SK-N-SH treated with all-trans-retinoic acid at 6 μM for 48 hours (cell line): ENCODE measurements around the gene TNFRSF18.

Experiments
- ATAC-seq: fragments of 200-7000 bp; cut with Tn5 transposase; 3 replicates; pipeline ENCODE4 v1.9.1; 2020; ENCODE audit warnings: mild to moderate bottlenecking, moderate library complexity
- ARNTL ChIP-seq: fragments of 450-650 bp; formaldehyde crosslinking; IDR thresholded peaks from 2 replicates; pipeline ENCODE4 v1.5.0; 2020; ENCODE audit warnings: low read depth, mild to moderate bottlenecking, moderate library complexity, borderline replicate concordance
- BACH2 ChIP-seq: fragments of 250-450 bp; sonication (Bioruptor Pico); IDR thresholded peaks from 2 replicates; pipeline ENCODE4 v1.9.0; 2021; ENCODE audit warnings: mild to moderate bottlenecking, borderline replicate concordance
- CSDC2 ChIP-seq: fragments of 250-450 bp; sonication (Bioruptor Pico); IDR thresholded peaks from 2 replicates; pipeline ENCODE4 v1.5.0; 2020; ENCODE audit warnings: mild to moderate bottlenecking, moderate library complexity
- ESRRG ChIP-seq: fragments of 250-450 bp; sonication (Bioruptor Pico); IDR thresholded peaks from 2 replicates; pipeline ENCODE4 v1.6.1; 2021; ENCODE audit warnings: mild to moderate bottlenecking
- GLIS3 ChIP-seq: fragments of 250-450 bp; sonication (Bioruptor Pico); IDR thresholded peaks from 2 replicates; pipeline ENCODE4 v1.5.0; 2020; ENCODE audit warnings: mild to moderate bottlenecking, moderate library complexity
- ISL1 ChIP-seq: fragments of 250-450 bp; sonication (Bioruptor Pico); IDR thresholded peaks from 2 replicates; pipeline ENCODE4 v2.1.2; 2022; ENCODE audit warnings: mild to moderate bottlenecking, moderate library complexity
- OSR1 ChIP-seq: fragments of 250-450 bp; sonication (Bioruptor Pico); IDR thresholded peaks from 2 replicates; pipeline ENCODE4 v1.8.0; 2022; ENCODE audit warnings: moderate library complexity, mild to moderate bottlenecking, inconsistent platforms
- PPARA ChIP-seq: fragments of 250-450 bp; sonication (Bioruptor Pico); IDR thresholded peaks from 2 replicates; pipeline ENCODE4 v1.5.0; 2020; ENCODE audit warnings: mild to moderate bottlenecking, borderline replicate concordance
- RARB ChIP-seq: fragments of 250-450 bp; sonication (Bioruptor Pico); IDR thresholded peaks from 2 replicates; pipeline ENCODE4 v1.8.0; 2021; ENCODE audit warnings: mild to moderate bottlenecking, moderate library complexity
- SNAI2 ChIP-seq: fragments of 250-450 bp; sonication (Bioruptor Pico); IDR thresholded peaks from 2 replicates; pipeline ENCODE4 v1.5.0; 2020; ENCODE audit warnings: mild to moderate bottlenecking, moderate library complexity
- TCF4 ChIP-seq: fragments of 250-450 bp; sonication (Bioruptor Pico); IDR thresholded peaks from 2 replicates; pipeline ENCODE4 v1.8.0; 2021; ENCODE audit warnings: mild to moderate bottlenecking, moderate library complexity, borderline replicate concordance
- TOX ChIP-seq: fragments of 250-450 bp; sonication (Bioruptor Pico); IDR thresholded peaks from 2 replicates; pipeline ENCODE4 v1.8.0; 2021; ENCODE audit warnings: mild to moderate bottlenecking, moderate library complexity, borderline replicate concordance
- ZC3H10 ChIP-seq: fragments of 250-450 bp; sonication (Bioruptor Pico); IDR thresholded peaks from 2 replicates; pipeline ENCODE4 v1.5.1; 2021; ENCODE audit warnings: mild to moderate bottlenecking, moderate library complexity
- ZFP3 ChIP-seq: fragments of 250-450 bp; sonication (Bioruptor Pico); IDR thresholded peaks from 2 replicates; pipeline ENCODE4 v1.5.0; 2020; ENCODE audit warnings: mild to moderate bottlenecking, moderate library complexity
- ZFP30 ChIP-seq: fragments of 450-650 bp; formaldehyde crosslinking; IDR thresholded peaks from 2 replicates; pipeline ENCODE4 v1.5.0; 2022; ENCODE audit warnings: mild to moderate bottlenecking, moderate library complexity
- ZNF565 ChIP-seq: fragments of 450-650 bp; formaldehyde crosslinking; conservative IDR thresholded peaks from 2 replicates; pipeline ENCODE4 v1.5.0; 2020; ENCODE audit warnings: low read depth, mild to moderate bottlenecking, moderate library complexity
- ZNF70 ChIP-seq: fragments of 450-650 bp; formaldehyde crosslinking; IDR thresholded peaks from 2 replicates; pipeline ENCODE4 v1.5.0; 2020; ENCODE audit warnings: mild to moderate bottlenecking, moderate library complexity
- ZNF8 ChIP-seq: fragments of 450-650 bp; formaldehyde crosslinking; IDR thresholded peaks from 2 replicates; pipeline ENCODE4 v1.5.0; 2020; ENCODE audit warnings: mild to moderate bottlenecking, moderate library complexity
- TF ChIP-seq, protein P1 (sequence below): fragments of 250-450 bp; sonication (Bioruptor Pico); IDR thresholded peaks from 2 replicates; pipeline ENCODE4 v1.5.1; 2020; ENCODE audit warnings: low read depth, mild to moderate bottlenecking, moderate library complexity
- TF ChIP-seq, protein P2 (sequence below): fragments of 250-450 bp; sonication (Bioruptor Pico); IDR thresholded peaks from 2 replicates; pipeline ENCODE4 v1.8.0; 2020; ENCODE audit warnings: mild to moderate bottlenecking, moderate library complexity, borderline replicate concordance
- TF ChIP-seq, protein P3 (sequence below): fragments of 250-450 bp; sonication (Bioruptor Pico); IDR thresholded peaks from 2 replicates; pipeline ENCODE4 v1.8.0; 2021; ENCODE audit warnings: low read depth, mild to moderate bottlenecking, moderate library complexity, borderline replicate concordance
- TF ChIP-seq, protein P4 (sequence below): fragments of 250-450 bp; sonication (Bioruptor Pico); IDR thresholded peaks from 2 replicates; pipeline ENCODE4 v1.5.0; 2020; ENCODE audit warnings: mild to moderate bottlenecking, moderate library complexity

TNFRSF18 gene

DNA sequence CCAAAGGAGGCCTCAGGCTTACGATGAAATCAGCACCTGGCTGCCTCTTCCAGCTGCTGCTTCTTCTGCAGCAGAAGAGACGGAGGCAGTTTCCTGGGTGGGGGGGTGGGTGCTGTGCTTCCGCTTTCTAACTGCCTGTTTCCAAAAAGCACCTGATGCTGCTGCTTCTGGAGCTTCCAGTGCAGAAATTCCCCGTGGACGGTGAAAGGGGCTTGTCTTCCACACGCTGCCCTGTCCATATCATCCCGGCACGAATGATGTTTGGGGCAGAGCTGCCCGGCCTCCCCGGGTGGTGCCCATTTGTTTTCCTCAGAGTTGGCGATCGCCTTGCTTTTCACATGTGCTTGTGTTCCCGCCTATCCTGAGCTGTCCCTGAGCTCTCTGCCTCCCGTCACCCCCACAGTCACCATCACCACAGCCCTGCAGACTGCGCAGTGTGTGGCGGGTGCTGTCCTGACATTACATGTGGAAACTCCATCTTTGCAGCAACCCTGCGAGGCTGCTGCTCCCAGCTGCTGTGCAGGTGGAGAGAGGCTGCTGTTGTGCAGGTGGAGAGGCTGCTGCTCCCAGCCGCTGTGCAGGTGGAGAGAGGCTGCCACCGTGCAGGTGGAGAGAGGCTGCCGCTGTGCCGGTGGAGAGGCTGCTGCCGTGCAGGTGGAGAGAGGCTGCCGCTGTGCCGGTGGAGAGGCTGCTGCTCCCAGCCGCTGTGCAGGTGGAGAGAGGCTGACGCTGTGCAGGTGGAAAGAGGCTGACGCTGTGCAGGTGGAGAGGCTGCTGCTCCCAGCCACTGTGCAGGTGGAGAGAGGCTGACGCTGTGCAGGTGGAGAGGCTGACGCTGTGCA, 30.9 kb downstream of the TNFRSF18 start:
- no peak for TF ChIP-seq TCF4 (CRISPR knock-in tag)
- TF ChIP-seq TOX (CRISPR knock-in tag): no peak
- TF ChIP-seq GLIS3 (CRISPR knock-in tag): no peak
- no peak for TF ChIP-seq ZNF8 (CRISPR knock-in tag)
- no peak for ATAC-seq

DNA sequence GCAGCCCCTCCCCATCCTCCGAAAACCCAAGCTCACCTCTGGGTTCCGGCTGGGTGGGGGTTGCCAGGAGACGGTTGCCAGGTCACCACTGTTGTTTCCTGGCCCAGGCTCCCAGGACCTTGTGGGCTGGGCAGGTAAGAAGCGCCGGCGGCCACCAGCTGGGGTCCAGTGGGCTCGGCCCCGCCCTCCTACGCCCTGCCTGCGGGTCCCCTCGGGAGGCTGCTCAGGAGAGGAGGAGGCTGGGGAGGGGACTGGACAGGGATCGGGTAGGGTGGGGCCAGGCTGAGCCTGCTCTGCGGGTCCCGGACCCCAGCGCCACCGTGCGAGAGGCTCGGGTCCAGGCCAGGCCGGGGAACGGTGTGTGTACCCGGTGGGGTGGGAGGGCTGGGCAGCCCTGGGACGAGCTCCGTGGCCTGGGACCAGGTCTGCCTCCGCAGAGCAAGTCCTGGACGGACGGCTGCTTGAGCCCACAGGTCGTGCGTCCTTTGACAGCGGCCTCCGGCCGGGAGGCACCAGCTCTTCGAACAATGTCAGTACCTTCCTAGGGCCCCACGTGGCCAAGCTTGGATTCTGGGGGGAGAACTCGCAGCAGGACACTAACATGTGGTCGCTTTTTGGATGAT, 32.5 kb downstream of the TNFRSF18 start, which contains the start of gene TTLL10:
TTLL10 (plus strand) TSS at position 88 of the 623 bp plus-strand sequence. CDS start 5,336 bp downstream, outside the sequence.
- no peak for ATAC-seq
- TF ChIP-seq GLIS3 (CRISPR knock-in tag): no peak
- no peak for TF ChIP-seq ZNF8 (CRISPR knock-in tag)
- TF ChIP-seq PPARA (CRISPR knock-in tag): no peak
- TF ChIP-seq RARB: no peak
- TF ChIP-seq, protein P1, sequence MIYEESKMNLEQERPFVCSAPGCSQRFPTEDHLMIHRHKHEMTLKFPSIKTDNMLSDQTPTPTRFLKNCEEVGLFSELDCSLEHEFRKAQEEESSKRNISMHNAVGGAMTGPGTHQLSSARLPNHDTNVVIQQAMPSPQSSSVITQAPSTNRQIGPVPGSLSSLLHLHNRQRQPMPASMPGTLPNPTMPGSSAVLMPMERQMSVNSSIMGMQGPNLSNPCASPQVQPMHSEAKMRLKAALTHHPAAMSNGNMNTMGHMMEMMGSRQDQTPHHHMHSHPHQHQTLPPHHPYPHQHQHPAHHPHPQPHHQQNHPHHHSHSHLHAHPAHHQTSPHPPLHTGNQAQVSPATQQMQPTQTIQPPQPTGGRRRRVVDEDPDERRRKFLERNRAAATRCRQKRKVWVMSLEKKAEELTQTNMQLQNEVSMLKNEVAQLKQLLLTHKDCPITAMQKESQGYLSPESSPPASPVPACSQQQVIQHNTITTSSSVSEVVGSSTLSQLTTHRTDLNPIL (CRISPR knock-in tag): no peak
- no peak for TF ChIP-seq CSDC2
- TF ChIP-seq, protein P2, sequence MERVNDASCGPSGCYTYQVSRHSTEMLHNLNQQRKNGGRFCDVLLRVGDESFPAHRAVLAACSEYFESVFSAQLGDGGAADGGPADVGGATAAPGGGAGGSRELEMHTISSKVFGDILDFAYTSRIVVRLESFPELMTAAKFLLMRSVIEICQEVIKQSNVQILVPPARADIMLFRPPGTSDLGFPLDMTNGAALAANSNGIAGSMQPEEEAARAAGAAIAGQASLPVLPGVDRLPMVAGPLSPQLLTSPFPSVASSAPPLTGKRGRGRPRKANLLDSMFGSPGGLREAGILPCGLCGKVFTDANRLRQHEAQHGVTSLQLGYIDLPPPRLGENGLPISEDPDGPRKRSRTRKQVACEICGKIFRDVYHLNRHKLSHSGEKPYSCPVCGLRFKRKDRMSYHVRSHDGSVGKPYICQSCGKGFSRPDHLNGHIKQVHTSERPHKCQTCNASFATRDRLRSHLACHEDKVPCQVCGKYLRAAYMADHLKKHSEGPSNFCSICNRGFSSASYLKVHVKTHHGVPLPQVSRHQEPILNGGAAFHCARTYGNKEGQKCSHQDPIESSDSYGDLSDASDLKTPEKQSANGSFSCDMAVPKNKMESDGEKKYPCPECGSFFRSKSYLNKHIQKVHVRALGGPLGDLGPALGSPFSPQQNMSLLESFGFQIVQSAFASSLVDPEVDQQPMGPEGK (CRISPR knock-in tag): no peak
- TF ChIP-seq BACH2 (CRISPR knock-in tag): no peak
- TF ChIP-seq ZNF565 (CRISPR knock-in tag): no peak
- no peak for TF ChIP-seq ZNF70 (CRISPR knock-in tag)
- TF ChIP-seq TCF4 (CRISPR knock-in tag): no peak
- no peak for TF ChIP-seq OSR1
- TF ChIP-seq ISL1: no peak
- no peak for TF ChIP-seq TOX (CRISPR knock-in tag)
- TF ChIP-seq ZFP3 (CRISPR knock-in tag): no peak
- TF ChIP-seq SNAI2: no peak
- no peak for TF ChIP-seq ESRRG
- TF ChIP-seq, protein P3, sequence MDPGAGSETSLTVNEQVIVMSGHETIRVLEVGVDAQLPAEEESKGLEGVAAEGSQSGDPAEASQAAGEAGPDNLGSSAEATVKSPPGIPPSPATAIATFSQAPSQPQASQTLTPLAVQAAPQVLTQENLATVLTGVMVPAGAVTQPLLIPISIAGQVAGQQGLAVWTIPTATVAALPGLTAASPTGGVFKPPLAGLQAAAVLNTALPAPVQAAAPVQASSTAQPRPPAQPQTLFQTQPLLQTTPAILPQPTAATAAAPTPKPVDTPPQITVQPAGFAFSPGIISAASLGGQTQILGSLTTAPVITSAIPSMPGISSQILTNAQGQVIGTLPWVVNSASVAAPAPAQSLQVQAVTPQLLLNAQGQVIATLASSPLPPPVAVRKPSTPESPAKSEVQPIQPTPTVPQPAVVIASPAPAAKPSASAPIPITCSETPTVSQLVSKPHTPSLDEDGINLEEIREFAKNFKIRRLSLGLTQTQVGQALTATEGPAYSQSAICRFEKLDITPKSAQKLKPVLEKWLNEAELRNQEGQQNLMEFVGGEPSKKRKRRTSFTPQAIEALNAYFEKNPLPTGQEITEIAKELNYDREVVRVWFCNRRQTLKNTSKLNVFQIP (CRISPR knock-in tag): no peak
- no peak for TF ChIP-seq ZFP30 (CRISPR knock-in tag)
- no peak for TF ChIP-seq ZC3H10 (CRISPR knock-in tag)

DNA sequence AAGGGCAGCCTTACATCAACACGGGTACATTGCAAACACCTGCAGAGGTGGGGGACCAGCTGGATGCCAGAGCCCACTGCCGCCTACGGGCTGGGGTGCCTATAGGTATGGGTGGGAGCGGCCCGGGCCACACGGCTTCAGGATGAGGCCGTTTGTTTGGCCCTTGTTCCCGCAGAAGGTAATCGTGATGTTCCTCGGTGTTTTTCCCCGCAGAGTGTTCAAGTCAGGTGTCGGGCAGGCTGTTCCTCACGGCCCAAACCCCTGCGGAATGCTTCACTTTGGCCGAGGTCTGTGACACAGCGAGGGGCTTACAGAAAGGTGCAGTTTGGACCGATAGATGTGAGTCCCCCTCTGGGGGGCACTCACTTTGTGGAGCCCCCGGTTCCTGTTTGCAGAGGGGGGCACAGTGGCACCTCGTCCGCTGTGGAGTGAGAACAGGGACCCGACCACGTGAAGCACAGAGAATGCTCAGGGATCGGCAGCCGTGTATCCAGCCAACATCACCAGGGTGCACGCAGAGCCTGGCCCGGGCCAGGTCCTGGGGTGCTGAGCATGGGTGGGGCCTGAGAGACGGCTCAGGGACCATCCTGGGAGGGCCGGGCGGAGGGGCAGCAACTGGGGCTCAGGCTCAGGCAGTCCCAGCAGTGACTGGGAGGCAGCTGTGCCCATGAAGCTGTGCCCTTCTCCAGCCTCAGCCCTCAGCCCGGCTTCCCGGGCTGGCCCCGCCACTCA, 33.2 kb downstream of the TNFRSF18 start:
- no peak for ATAC-seq
- TF ChIP-seq GLIS3 (CRISPR knock-in tag) (no peak), OSR1 (no peak), ZC3H10 (CRISPR knock-in tag) (no peak), TOX (CRISPR knock-in tag) (no peak), CSDC2 (no peak), ARNTL (CRISPR knock-in tag) (no peak), PPARA (CRISPR knock-in tag) (no peak), ZNF8 (CRISPR knock-in tag) (no peak), RARB (no peak)
- TF ChIP-seq, protein P3 (CRISPR knock-in tag): no peak
- TF ChIP-seq, protein P1 (CRISPR knock-in tag): no peak
- TF ChIP-seq, protein P4, sequence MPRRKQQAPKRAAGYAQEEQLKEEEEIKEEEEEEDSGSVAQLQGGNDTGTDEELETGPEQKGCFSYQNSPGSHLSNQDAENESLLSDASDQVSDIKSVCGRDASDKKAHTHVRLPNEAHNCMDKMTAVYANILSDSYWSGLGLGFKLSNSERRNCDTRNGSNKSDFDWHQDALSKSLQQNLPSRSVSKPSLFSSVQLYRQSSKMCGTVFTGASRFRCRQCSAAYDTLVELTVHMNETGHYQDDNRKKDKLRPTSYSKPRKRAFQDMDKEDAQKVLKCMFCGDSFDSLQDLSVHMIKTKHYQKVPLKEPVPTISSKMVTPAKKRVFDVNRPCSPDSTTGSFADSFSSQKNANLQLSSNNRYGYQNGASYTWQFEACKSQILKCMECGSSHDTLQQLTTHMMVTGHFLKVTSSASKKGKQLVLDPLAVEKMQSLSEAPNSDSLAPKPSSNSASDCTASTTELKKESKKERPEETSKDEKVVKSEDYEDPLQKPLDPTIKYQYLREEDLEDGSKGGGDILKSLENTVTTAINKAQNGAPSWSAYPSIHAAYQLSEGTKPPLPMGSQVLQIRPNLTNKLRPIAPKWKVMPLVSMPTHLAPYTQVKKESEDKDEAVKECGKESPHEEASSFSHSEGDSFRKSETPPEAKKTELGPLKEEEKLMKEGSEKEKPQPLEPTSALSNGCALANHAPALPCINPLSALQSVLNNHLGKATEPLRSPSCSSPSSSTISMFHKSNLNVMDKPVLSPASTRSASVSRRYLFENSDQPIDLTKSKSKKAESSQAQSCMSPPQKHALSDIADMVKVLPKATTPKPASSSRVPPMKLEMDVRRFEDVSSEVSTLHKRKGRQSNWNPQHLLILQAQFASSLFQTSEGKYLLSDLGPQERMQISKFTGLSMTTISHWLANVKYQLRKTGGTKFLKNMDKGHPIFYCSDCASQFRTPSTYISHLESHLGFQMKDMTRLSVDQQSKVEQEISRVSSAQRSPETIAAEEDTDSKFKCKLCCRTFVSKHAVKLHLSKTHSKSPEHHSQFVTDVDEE (CRISPR knock-in tag): no peak
- TF ChIP-seq, protein P2 (CRISPR knock-in tag): no peak
